ENCODE results near the gene DDX51.

DDX51 gene

DNA sequence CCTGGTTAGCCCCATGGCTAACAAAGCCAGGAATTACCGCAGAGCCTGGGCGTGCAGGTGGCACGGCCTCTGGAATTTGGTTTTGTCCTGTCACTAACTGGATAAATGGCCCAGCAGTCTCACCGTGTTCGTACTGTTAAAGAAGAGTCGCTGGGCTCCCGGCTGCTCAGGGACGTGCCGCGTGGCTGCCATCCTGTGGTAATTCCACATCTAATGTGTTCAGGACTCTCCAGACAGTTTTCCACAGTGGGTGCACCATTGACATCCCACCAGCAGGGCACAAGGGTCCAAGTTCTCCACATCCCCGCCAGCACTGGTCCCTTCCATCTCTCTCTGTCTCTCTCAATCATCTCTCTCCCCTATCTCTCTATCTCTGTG lies 19.8 kb upstream of the DDX51 start:
- no peak overlapping the region for H3K4me3 ChIP-seq (ENCODE audit: low read length)
- TF ChIP-seq CTCF (conservative IDR thresholded peaks at IDR 0.05; ENCODE audit: low read depth, low read length) = peak; percentile 20
- no peak for DNase-seq (ENCODE audit: low read depth)

- TF ChIP-seq CTCF (conservative IDR thresholded peaks at IDR 0.05; ENCODE audit: low read depth, low read length) = no peak
- no peak for DNase-seq (ENCODE audit: low read depth)
- no peak overlapping the region for H3K4me3 ChIP-seq (ENCODE audit: low read length)
Observed at GRCh38 chr12:132163041-132163910, 19.2 kb upstream of the DDX51 start.

DNA sequence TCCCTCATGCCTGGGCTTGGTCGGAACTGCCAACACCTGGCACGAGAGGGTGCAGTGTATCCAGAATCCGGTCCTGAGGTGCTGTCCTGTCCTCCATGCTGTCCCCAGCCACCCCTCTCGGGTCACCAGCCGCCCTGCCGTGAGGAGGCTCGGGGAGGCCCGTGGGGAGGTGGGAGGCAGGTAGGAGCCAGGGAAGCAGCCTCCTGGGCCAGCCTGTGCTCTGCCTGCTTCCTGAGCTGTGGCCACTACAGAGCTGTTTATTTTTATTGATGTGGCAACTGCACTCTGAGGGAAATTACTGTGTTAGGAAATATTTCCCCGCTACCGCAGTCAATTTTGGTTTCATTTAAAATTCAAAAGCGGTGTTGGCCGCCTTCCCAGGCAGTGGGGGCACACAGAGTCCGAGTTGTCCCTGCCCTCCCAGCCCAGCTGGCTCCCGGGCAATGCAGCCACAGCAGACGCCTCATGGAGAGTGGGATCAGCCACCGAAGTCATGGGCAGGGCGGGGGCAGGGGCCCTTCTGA lies 18.5 kb upstream of the DDX51 start:
- H3K4me3 ChIP-seq (ENCODE audit: low read length) = no peak overlapping the region
- no peak for DNase-seq (ENCODE audit: low read depth)
- no peak for TF ChIP-seq CTCF (conservative IDR thresholded peaks at IDR 0.05; ENCODE audit: low read depth, low read length)

- DNase-seq (ENCODE audit: low read depth) = no peak
- TF ChIP-seq CTCF (conservative IDR thresholded peaks at IDR 0.05; ENCODE audit: low read depth, low read length) = no peak
- no peak overlapping the region for H3K4me3 ChIP-seq (ENCODE audit: low read length)
Observed at GRCh38 chr12:132161796-132162507, 17.8 kb upstream of the DDX51 start.

GRCh38 chr12:132161036-132161781 lies 17.1 kb upstream of the DDX51 start:
- DNase-seq (ENCODE audit: low read depth) = no peak
- no peak for TF ChIP-seq CTCF (conservative IDR thresholded peaks at IDR 0.05; ENCODE audit: low read depth, low read length)
- no peak overlapping the region for H3K4me3 ChIP-seq (ENCODE audit: low read length)

DNA sequence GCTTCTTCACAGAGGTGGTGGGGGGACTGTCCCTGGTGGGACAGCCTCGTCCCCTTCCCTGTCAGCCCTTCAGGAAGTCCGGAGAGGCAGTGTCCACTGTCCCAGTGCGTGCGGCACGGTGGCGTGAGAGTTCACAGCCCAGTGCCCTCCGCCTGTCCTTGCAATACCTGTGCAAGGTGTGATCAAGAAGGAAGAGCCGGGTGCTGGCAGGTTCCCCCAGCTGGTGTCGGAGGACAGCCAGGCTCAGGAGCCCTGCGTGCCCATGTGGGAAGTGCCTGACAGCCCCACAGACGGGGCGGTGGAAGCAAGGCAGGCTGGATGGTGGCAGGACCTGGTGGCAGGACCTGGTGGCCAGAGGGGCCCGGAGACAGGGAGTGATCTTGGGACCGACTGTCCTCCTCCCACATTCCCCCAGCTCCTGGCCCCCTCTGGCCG lies 16.5 kb upstream of the DDX51 start:
- DNase-seq (ENCODE audit: low read depth) = no peak
- no peak overlapping the region for H3K4me3 ChIP-seq (ENCODE audit: low read length)
- no peak for TF ChIP-seq CTCF (conservative IDR thresholded peaks at IDR 0.05; ENCODE audit: low read depth, low read length)

Measured in retinal pigment epithelial cell (primary cell).